Subcutaneous abdominal adipose tissue (tissue), 5 donors: ENCODE measurements around the gene THADA.
"Not testable (repeated sequence)": the region's sequence is repeated elsewhere in the genome, so short reads cannot be mapped to it uniquely, and the experiment has no call there.

Experiments
- H3K27ac ChIP-seq: one replicate; pipeline ENCODE4 v1.7.0; 2013; ENCODE audit warnings: low read depth, mild to moderate bottlenecking, inconsistent platforms, low read length, moderate library complexity
- H3K27me3 ChIP-seq, 5 donors: one replicate each; pipeline ENCODE4 v1.7.0; 2013; ENCODE audit warnings: low read length in 5 of 5, inconsistent platforms in 1 of 5; ENCODE audit not compliant: control insufficient read depth in 5 of 5, insufficient read depth in 4 of 5
- H3K36me3 ChIP-seq, 5 donors: one replicate each; pipeline ENCODE4 v1.7.0; 2013; ENCODE audit warnings: low read length in 5 of 5; ENCODE audit not compliant: control insufficient read depth in 5 of 5, insufficient read depth in 5 of 5
- H3K4me1 ChIP-seq, 5 donors: one replicate each; pipeline ENCODE4 v1.7.0; 2013; ENCODE audit warnings: low read length in 5 of 5, mild to moderate bottlenecking in 3 of 5, moderate library complexity in 1 of 5; ENCODE audit not compliant: control insufficient read depth in 5 of 5, insufficient read depth in 5 of 5
- H3K4me3 ChIP-seq, 5 donors: one replicate each; pipeline ENCODE4 v1.7.0; 2013; ENCODE audit warnings: low read length in 5 of 5, low read depth in 1 of 5
- H3K9ac ChIP-seq, 5 donors: one replicate each; pipeline ENCODE4 v1.7.0; 2013; ENCODE audit warnings: low read length in 5 of 5, mild to moderate bottlenecking in 4 of 5, moderate library complexity in 3 of 5
- H3K9me3 ChIP-seq, 5 donors: one replicate each; pipeline ENCODE4 v1.7.0; 2013; ENCODE audit warnings: low read length in 5 of 5; ENCODE audit not compliant: control insufficient read depth in 5 of 5
- donor health status: healthy.
- donor health status: healthy.
- donor health status: healthy.
- donor health status: healthy.
- donor health status: healthy.

THADA gene

GRCh38 chr2:43190311-43191052 lies 405.4 kb downstream of the THADA start:
- Histone ChIP-seq H3K36me3 (no peaks in the 10 kb centered on the region), H3K4me3 (no peak overlapping the region), H3K9me3 (no peaks in the 10 kb centered on the region), H3K9ac (no peak overlapping the region), H3K27ac (no peak overlapping the region), H3K4me1 (peaks cover 2 to 9% (median 6%) of the 10 kb centered on the region in 5 donors), H3K27me3 (no peaks in the 10 kb centered on the region)

- not testable (repeated sequence) for H3K27ac ChIP-seq, H3K9me3 ChIP-seq, H3K36me3 ChIP-seq, H3K4me3 ChIP-seq, H3K9ac ChIP-seq, H3K27me3 ChIP-seq, H3K4me1 ChIP-seq
These were observed 406.0 kb downstream of the THADA start for GRCh38 chr2:43189861-43190260.

GRCh38 chr2:43188561-43189386 lies 407.1 kb downstream of the THADA start:
- H3K9me3 ChIP-seq = no peaks in the 10 kb centered on the region
- no peaks in the 10 kb centered on the region for H3K36me3 ChIP-seq
- H3K4me1 ChIP-seq = peaks cover 2 to 9% (median 8%) of the 10 kb centered on the region in 5 donors
- H3K27ac ChIP-seq = no peak overlapping the region
- H3K27me3 ChIP-seq = no peaks in the 10 kb centered on the region
- no peak overlapping the region for H3K9ac ChIP-seq
- no peak overlapping the region for H3K4me3 ChIP-seq

- Histone ChIP-seq H3K4me3 (no peak overlapping the region), H3K9ac (peak overlapping the region in 2 of 5 donors; percentile 30 to 56), H3K4me1 (peaks cover 2 to 9% (median 8%) of the 10 kb centered on the region in 5 donors), H3K27me3 (no peaks in the 10 kb centered on the region), H3K9me3 (no peaks in the 10 kb centered on the region), H3K27ac (no peak overlapping the region), H3K36me3 (no peaks in the 10 kb centered on the region)
These were observed 409.0 kb downstream of the THADA start for GRCh38 chr2:43186679-43187374.

GRCh38 chr2:43186321-43186678 lies 409.5 kb downstream of the THADA start:
- Histone ChIP-seq H3K27me3 (no peaks in the 10 kb centered on the region), H3K27ac (no peak overlapping the region), H3K36me3 (no peaks in the 10 kb centered on the region), H3K9ac (peak overlapping the region in 1 of 5 donors; percentile 30), H3K4me3 (no peak overlapping the region), H3K4me1 (peaks cover 2 to 9% (median 8%) of the 10 kb centered on the region in 5 donors), H3K9me3 (no peaks in the 10 kb centered on the region)

- Histone ChIP-seq H3K27me3 (no peaks in the 10 kb centered on the region), H3K27ac (no peak overlapping the region), H3K36me3 (no peaks in the 10 kb centered on the region), H3K4me3 (no peak overlapping the region), H3K9me3 (no peaks in the 10 kb centered on the region), H3K9ac (no peak overlapping the region), H3K4me1 (peaks cover 2 to 9% (median 8%) of the 10 kb centered on the region in 5 donors)
These were observed 410.7 kb downstream of the THADA start for GRCh38 chr2:43185146-43185545.

GRCh38 chr2:43184339-43184895 lies 411.4 kb downstream of the THADA start:
- Histone ChIP-seq H3K27ac (no peak overlapping the region), H3K9ac (no peak overlapping the region)

GRCh38 chr2:43183743-43184142 lies 412.1 kb downstream of the THADA start:
- Histone ChIP-seq H3K4me1 (peaks cover 2 to 19% (median 16%) of the 10 kb centered on the region in 5 donors), H3K27me3 (no peaks in the 10 kb centered on the region), H3K9me3 (no peaks in the 10 kb centered on the region), H3K36me3 (no peaks in the 10 kb centered on the region), H3K27ac (no peak overlapping the region), H3K4me3 (no peak overlapping the region), H3K9ac (no peak overlapping the region)

More at GRCh38 chr2:43184339-43184895, 411.4 kb downstream of the THADA start:
- Histone ChIP-seq H3K4me3 (no peak overlapping the region), H3K4me1 (peaks cover 2 to 12% (median 10%) of the 10 kb centered on the region in 5 donors), H3K36me3 (no peaks in the 10 kb centered on the region), H3K9me3 (no peaks in the 10 kb centered on the region), H3K27me3 (no peaks in the 10 kb centered on the region)

- H3K4me3 ChIP-seq = no peak overlapping the region
- no peak overlapping the region for H3K9ac ChIP-seq
- H3K9me3 ChIP-seq = peaks cover 0 to 5% (median 1%) of the 10 kb centered on the region in 5 donors
- no peaks in the 10 kb centered on the region for H3K36me3 ChIP-seq
- no peak overlapping the region for H3K27ac ChIP-seq
- H3K4me1 ChIP-seq = peaks cover 4 to 25% (median 22%) of the 10 kb centered on the region in 5 donors
- H3K27me3 ChIP-seq = no peaks in the 10 kb centered on the region
These were observed 414.9 kb downstream of the THADA start for GRCh38 chr2:43180897-43181296.
